Lung (tissue), 12 donors: ENCODE measurements around the gene MTMR4. TPM values are rescaled to one million over a fixed set of nuclear protein-coding genes. Genes with fewer than 3 reads are reported as not detected.

ENCODE experiments used
- ATAC-seq: fragments of 200-7000 bp; cut with Tn5 transposase; one replicate; pipeline ENCODE4 v1.9.1; 2020; ENCODE audit warnings: moderate number of reproducible peaks; ENCODE audit not compliant: insufficient read depth, low FRiP score
- DNase-seq, 3 donors: peaks; one replicate each; pipeline ENCODE4 v3.0.0-alpha.2; 2013 to 2017
- H3K27ac ChIP-seq, 2 donors: one replicate each; pipeline ENCODE4 v1.5.1; 2013; ENCODE audit warnings: mild to moderate bottlenecking in 2 of 2, moderate library complexity in 2 of 2, control low read depth in 1 of 2, inconsistent platforms in 1 of 2, low read depth in 1 of 2, low read length in 1 of 2
- H3K27me3 ChIP-seq, 3 donors: one replicate each; pipeline ENCODE4 v1.5.1; 2013; ENCODE audit warnings: low read length in 2 of 3; ENCODE audit not compliant: control insufficient read depth in 3 of 3, insufficient read depth in 3 of 3
- H3K36me3 ChIP-seq, 4 donors: one replicate each; pipeline ENCODE4 v1.5.1; 2013; ENCODE audit warnings: low read length in 4 of 4, mild to moderate bottlenecking in 1 of 4, moderate library complexity in 1 of 4; ENCODE audit not compliant: control insufficient read depth in 4 of 4, insufficient read depth in 4 of 4
- H3K4me1 ChIP-seq, 5 donors: one replicate each; pipeline ENCODE4 v1.5.1; 2013; ENCODE audit warnings: low read length in 5 of 5, mild to moderate bottlenecking in 2 of 5, moderate library complexity in 1 of 5; ENCODE audit not compliant: control insufficient read depth in 5 of 5, insufficient read depth in 5 of 5
- H3K4me3 ChIP-seq: one replicate; pipeline ENCODE4 v1.5.1; 2013; ENCODE audit warnings: mild to moderate bottlenecking, control low read depth, moderate library complexity
- H3K9ac ChIP-seq, 2 donors: one replicate each; pipeline ENCODE4 v1.5.1; 2013; ENCODE audit warnings: low read length in 2 of 2, control low read depth in 1 of 2; ENCODE audit not compliant: insufficient read depth in 1 of 2
- H3K9me3 ChIP-seq, 4 donors: one replicate each; pipeline ENCODE4 v1.5.1; 2013; ENCODE audit warnings: low read length in 3 of 4, mild to moderate bottlenecking in 1 of 4, moderate library complexity in 1 of 4; ENCODE audit not compliant: control insufficient read depth in 4 of 4, insufficient read depth in 3 of 4
- CTCF ChIP-seq: IDR thresholded peaks from 2 replicates; pipeline ENCODE4 v1.5.1; 2012; ENCODE audit warnings: mild to moderate bottlenecking; ENCODE audit errors: control extremely low read depth, extremely low read depth
- WGBS, 2 donors: extraction: QIAGEN DNeasy Blood & Tissue Kit; methylation state at CpG; one replicate each; pipeline ENCODE4 v1.1.7; 2013; 5-methylcytosine and 5-hydroxymethylcytosine counted together
- polyA plus RNA-seq, 2 donors: library from polyadenylated mRNA; stranded (reverse); fragments of 200-250 nt; gene quantifications; one replicate each; pipeline ENCODE4 v1.2.1, GENCODE V29; 2013
- total RNA-seq, 2 donors: library from RNA; depleted of rRNA in 1 of 2; stranded (reverse); fragments of >200 nt in 1 of 2; gene quantifications; one replicate each; pipeline ENCODE4 v1.2.1, GENCODE V29; 2014 to 2021
- donor health status: control.
- donor health status: control.
- donor health status: Bipolar disorder and iron deficiency.
- donor health status: healthy.
- donor health status: DM: yes; HTN: yes; CAD: no.

Gene MTMR4
- total and polyA plus RNA-seq, 4 donors, result 12.9 to 46.1 (median 31.2) TPM

GRCh38 chr17:58527306-58527705, 12.9 kb upstream of the MTMR4 start:
- Histone ChIP-seq H3K36me3 (peaks cover 0 to 2% (median 0%) of the 10 kb centered on the region in 4 donors), H3K27ac (peak overlapping the region; percentile 5 to 29), H3K27me3 (peaks cover 0 to 3% (median 0%) of the 10 kb centered on the region in 3 donors), H3K4me3 (no peak overlapping the region), H3K4me1 (peaks cover 0 to 63% (median 16%) of the 10 kb centered on the region in 5 donors), H3K9me3 (no peaks in the 10 kb centered on the region), H3K9ac (no peak overlapping the region)
- no peak for DNase-seq
- no peak for TF ChIP-seq CTCF
- WGBS, 2 donors, result 86 to 93% methylated on average over 2 of the region's 2 CpGs
- ATAC-seq, result no peak

- H3K9me3 ChIP-seq, result no peaks in the 10 kb centered on the region
- peaks cover 0 to 48% (median 16%) of the 10 kb centered on the region in 5 donors for H3K4me1 ChIP-seq
- no peaks in the 10 kb centered on the region for H3K27me3 ChIP-seq
- H3K36me3 ChIP-seq, result peaks cover 0 to 4% (median under 1%) of the 10 kb centered on the region in 4 donors
- peak overlapping the region; percentile 71 to 77 for H3K27ac ChIP-seq
- no peak for ATAC-seq
- no peak overlapping the region for H3K4me3 ChIP-seq
- peak; percentile 87 to 95 (median 92) for DNase-seq
- no peak for TF ChIP-seq CTCF
- 36 to 44% methylated on average over 3 of the region's 3 CpGs for WGBS, 2 donors
- peak overlapping the region in 1 of 2 donors; percentile 71 for H3K9ac ChIP-seq
Measured at GRCh38 chr17:58525239-58525638, 10.8 kb upstream of the MTMR4 start.

GRCh38 chr17:58521680-58522079, 7.2 kb upstream of the MTMR4 start:
- WGBS, 2 donors, result 94 to 95% methylated on average over 10 of the region's 10 CpGs
- H3K27me3 ChIP-seq, result no peaks in the 10 kb centered on the region

More at GRCh38 chr17:58521680-58522079, 7.2 kb upstream of the MTMR4 start:
- no peak for TF ChIP-seq CTCF
- H3K9me3 ChIP-seq, result no peaks in the 10 kb centered on the region
- no peak overlapping the region for H3K9ac ChIP-seq
- ATAC-seq, result no peak
- H3K27ac ChIP-seq, result no peak overlapping the region
- peaks cover 0 to 4% (median under 1%) of the 10 kb centered on the region in 4 donors for H3K36me3 ChIP-seq
- H3K4me3 ChIP-seq, result no peak overlapping the region
- no peak for DNase-seq
- peaks cover 0 to 33% (median 15%) of the 10 kb centered on the region in 5 donors for H3K4me1 ChIP-seq
